DOHH2 (cell line): ENCODE data around the gene COPE.

ENCODE experiments used
- H3F3A ChIP-seq: fragments of 200-600 bp; sonication (generic), shearing (Covaris generic); 2 replicates; pipeline ENCODE4 v1.6.0; 2016; ENCODE audit warnings: antibody characterized with exemption, mild to moderate bottlenecking; ENCODE audit not compliant: control insufficient read depth, insufficient read depth
- H3K27ac ChIP-seq: fragments of 200-600 bp; sonication (generic); 2 replicates; pipeline ENCODE4 v1.5.1; 2014; ENCODE audit warnings: low read depth, mild to moderate bottlenecking, low read length, moderate library complexity
- H3K27me3 ChIP-seq: fragments of 200-600 bp; sonication (generic); 2 replicates; pipeline ENCODE4 v1.6.1; 2014; ENCODE audit warnings: mild to moderate bottlenecking, low read length, mixed read lengths; ENCODE audit not compliant: control insufficient read depth
- H3K36me3 ChIP-seq: fragments of 200-600 bp; sonication (generic); 2 replicates; pipeline ENCODE4 v1.6.1; 2014; ENCODE audit warnings: mild to moderate bottlenecking, low read length, moderate library complexity, mixed read lengths; ENCODE audit not compliant: control insufficient read depth
- H3K4me1 ChIP-seq: fragments of 200-600 bp; sonication (generic); 2 replicates; pipeline ENCODE4 v1.6.1; 2014; ENCODE audit warnings: mild to moderate bottlenecking, low read length, mixed read lengths; ENCODE audit not compliant: control insufficient read depth
- H3K4me2 ChIP-seq: fragments of 200-600 bp; sonication (generic); 2 replicates; pipeline ENCODE4 v1.6.0; 2014; ENCODE audit warnings: mild to moderate bottlenecking, low read length, moderate library complexity
- H3K4me3 ChIP-seq: fragments of 200-600 bp; sonication (generic); 2 replicates; pipeline ENCODE4 v1.5.1; 2014; ENCODE audit warnings: mild to moderate bottlenecking, low read length, mixed read lengths
- H3K79me2 ChIP-seq: fragments of 200-600 bp; sonication (generic); 2 replicates; pipeline ENCODE4 v1.6.1; 2014; ENCODE audit warnings: mild to moderate bottlenecking, low read length, mixed read lengths; ENCODE audit not compliant: control insufficient read depth
- H3K9me2 ChIP-seq: fragments of 200-600 bp; sonication (generic); replicated peaks from 2 replicates; pipeline ENCODE4 v1.6.1; 2014; ENCODE audit warnings: mild to moderate bottlenecking, low read length, mixed read lengths; ENCODE audit not compliant: control insufficient read depth
- H3K9me3 ChIP-seq: fragments of 200-600 bp; sonication (generic); 2 replicates; pipeline ENCODE4 v1.6.1; 2014; ENCODE audit warnings: antibody characterized with exemption, low read length, mixed read lengths; ENCODE audit not compliant: control insufficient read depth, insufficient read depth
- H4K20me1 ChIP-seq: fragments of 200-600 bp; sonication (generic); 2 replicates; pipeline ENCODE4 v1.6.0; 2014; ENCODE audit warnings: low read depth, mild to moderate bottlenecking, antibody characterized with exemption, low read length, moderate library complexity; ENCODE audit not compliant: control insufficient read depth, insufficient read depth
- CTCF ChIP-seq: fragments of 200-600 bp; sonication (generic); IDR thresholded peaks from one replicate; pipeline ENCODE4 v1.5.1; 2014; ENCODE audit warnings: antibody characterized with exemption, mild to moderate bottlenecking, low read depth, low read length; ENCODE audit not compliant: poor library complexity, severe bottlenecking
- EZH2phosphoT487 ChIP-seq: fragments of 200-600 bp; sonication (generic); IDR thresholded peaks from 2 replicates; pipeline ENCODE4 v1.6.1; 2017; ENCODE audit warnings: borderline replicate concordance, mild to moderate bottlenecking, antibody characterized with exemption, low read length, moderate library complexity, mixed read lengths

COPE gene

GRCh38 chr19:18862976-18863842 is 56.0 kb downstream of the COPE start:
- Histone ChIP-seq H3K36me3 (peaks cover 96% of the 10 kb centered on the region), H3K9me3 (no peaks in the 10 kb centered on the region), H3K27ac (no peak overlapping the region), H3K4me3 (no peak overlapping the region), H3K79me2 (peaks cover 14% of the 10 kb centered on the region), H3F3A (peaks cover 3% of the 10 kb centered on the region; the same call in 1 of the 2 replicates), H3K27me3 (no peaks in the 10 kb centered on the region), H3K9me2 (no peaks in the 10 kb centered on the region), H3K4me2 (no peak overlapping the region), H3K4me1 (no peaks in the 10 kb centered on the region), H4K20me1 (peaks cover 17% of the 10 kb centered on the region; the same call in 1 of the 2 replicates)
- TF ChIP-seq CTCF, result no peak
- TF ChIP-seq EZH2phosphoT487, result no peak

GRCh38 chr19:18861917-18862316 is 57.3 kb downstream of the COPE start:
- no peak overlapping the region for H3K4me3 ChIP-seq
- H3K27me3 ChIP-seq, result no peaks in the 10 kb centered on the region
- no peak overlapping the region for H3K27ac ChIP-seq
- H3K4me2 ChIP-seq, result no peak overlapping the region
- no peaks in the 10 kb centered on the region for H3K9me3 ChIP-seq
- H3K4me1 ChIP-seq, result no peaks in the 10 kb centered on the region
- peaks cover 96% of the 10 kb centered on the region for H3K36me3 ChIP-seq
- H3K9me2 ChIP-seq, result no peaks in the 10 kb centered on the region
- peaks cover 3% of the 10 kb centered on the region; the same call in 1 of the 2 replicates for H3F3A ChIP-seq
- peaks cover 5% of the 10 kb centered on the region; the same call in 1 of the 2 replicates for H4K20me1 ChIP-seq
- no peak for TF ChIP-seq CTCF
- peaks cover 5% of the 10 kb centered on the region for H3K79me2 ChIP-seq

- Histone ChIP-seq H3K4me3 (no peak overlapping the region), H3F3A (0 out of 2 replicates have a peak, but pooled peaks cover 3% of the 10 kb centered on the region), H4K20me1 (0 out of 2 replicates have a peak, but pooled peaks cover 3% of the 10 kb centered on the region), H3K9me2 (no peaks in the 10 kb centered on the region), H3K27ac (no peak overlapping the region), H3K79me2 (peaks cover 8% of the 10 kb centered on the region), H3K36me3 (peaks cover 96% of the 10 kb centered on the region), H3K9me3 (no peaks in the 10 kb centered on the region), H3K27me3 (no peaks in the 10 kb centered on the region), H3K4me2 (no peak overlapping the region), H3K4me1 (no peaks in the 10 kb centered on the region)
- TF ChIP-seq CTCF, result no peak
- no peak for TF ChIP-seq EZH2phosphoT487
Observed at GRCh38 chr19:18861235-18861634, 58.0 kb downstream of the COPE start.
